ENCODE results near the gene ZSWIM4.

DNA sequence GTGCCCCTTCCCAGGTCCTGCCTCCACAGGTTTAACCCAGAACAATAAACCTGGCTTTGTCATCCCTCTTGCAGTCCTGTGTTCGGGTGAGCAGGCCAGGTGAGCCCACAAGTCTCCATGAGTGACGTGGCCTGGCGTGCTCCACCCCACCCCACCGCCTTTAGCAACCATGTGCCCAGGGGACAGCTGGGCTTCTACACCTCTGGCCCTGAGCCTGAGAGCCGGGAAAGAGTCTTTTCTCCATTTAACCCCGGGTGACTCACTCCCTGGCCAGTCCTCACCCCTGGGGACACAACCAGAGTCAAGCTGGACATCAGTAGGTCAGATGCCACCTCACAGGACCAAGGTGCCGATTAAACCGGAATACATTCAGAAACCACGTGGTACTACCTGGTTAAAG lies 16.8 kb upstream of the ZSWIM4 start:
- TF ChIP-seq, protein P1, sequence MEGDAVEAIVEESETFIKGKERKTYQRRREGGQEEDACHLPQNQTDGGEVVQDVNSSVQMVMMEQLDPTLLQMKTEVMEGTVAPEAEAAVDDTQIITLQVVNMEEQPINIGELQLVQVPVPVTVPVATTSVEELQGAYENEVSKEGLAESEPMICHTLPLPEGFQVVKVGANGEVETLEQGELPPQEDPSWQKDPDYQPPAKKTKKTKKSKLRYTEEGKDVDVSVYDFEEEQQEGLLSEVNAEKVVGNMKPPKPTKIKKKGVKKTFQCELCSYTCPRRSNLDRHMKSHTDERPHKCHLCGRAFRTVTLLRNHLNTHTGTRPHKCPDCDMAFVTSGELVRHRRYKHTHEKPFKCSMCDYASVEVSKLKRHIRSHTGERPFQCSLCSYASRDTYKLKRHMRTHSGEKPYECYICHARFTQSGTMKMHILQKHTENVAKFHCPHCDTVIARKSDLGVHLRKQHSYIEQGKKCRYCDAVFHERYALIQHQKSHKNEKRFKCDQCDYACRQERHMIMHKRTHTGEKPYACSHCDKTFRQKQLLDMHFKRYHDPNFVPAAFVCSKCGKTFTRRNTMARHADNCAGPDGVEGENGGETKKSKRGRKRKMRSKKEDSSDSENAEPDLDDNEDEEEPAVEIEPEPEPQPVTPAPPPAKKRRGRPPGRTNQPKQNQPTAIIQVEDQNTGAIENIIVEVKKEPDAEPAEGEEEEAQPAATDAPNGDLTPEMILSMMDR (IDR thresholded peaks at IDR 0.05) = no peak
- no peak for TF ChIP-seq POLR2A (IDR thresholded peaks at IDR 0.05)
